HL-60 (cell line): ENCODE measurements around the gene HEATR9.

Source experiments
- POLR2AphosphoS5 ChIP-seq: IDR thresholded peaks from 2 replicates; pipeline ENCODE4 v1.6.1; 2012; ENCODE audit warnings: low read depth
- REST ChIP-seq: IDR thresholded peaks from 2 replicates; pipeline ENCODE4 v1.6.1; 2012; ENCODE audit warnings: low read depth; ENCODE audit not compliant: insufficient replicate concordance

GRCh38 chr17:35841101-35841500, 27.6 kb downstream of the HEATR9 start:
- TF ChIP-seq POLR2AphosphoS5 (no peak), REST (no peak)
